NCI-H748 (cell line): ENCODE data around the gene ATP8B4.
A peak's percentile ranks its signal among the peaks of the same experiment; 100 is the strongest.

Source experiments
- DNase-seq: peaks from one replicate; lab custom pipeline; 2025; ENCODE audit not compliant: unreplicated experiment; lab: John Stamatoyannopoulos, UW

ATP8B4 gene

GRCh38 chr15:49865925-49866757 is 252.9 kb downstream of the ATP8B4 start:
- peak; percentile 42 for DNase-seq

DNA sequence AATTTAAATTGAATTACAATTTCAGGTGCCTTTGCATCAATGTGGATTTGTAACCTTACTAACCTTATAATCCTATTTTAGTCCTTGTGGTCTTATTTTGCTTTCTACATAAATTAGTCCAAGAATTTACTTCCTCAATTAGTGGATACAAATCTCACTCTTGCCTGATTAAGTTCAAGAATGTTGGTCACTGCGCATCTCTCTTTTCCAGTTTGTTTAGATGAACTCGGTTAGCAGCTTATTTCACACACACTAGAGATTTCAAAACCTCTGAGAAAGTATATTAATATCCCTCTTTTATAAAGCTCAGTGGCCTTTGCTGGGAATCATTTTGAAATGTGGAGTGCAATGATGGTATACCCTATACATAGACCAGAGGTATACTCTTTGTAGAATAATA is 254.8 kb downstream of the ATP8B4 start:
- no peak for DNase-seq

- DNase-seq, result no peak
Observed at GRCh38 chr15:49863431-49864224, 255.4 kb downstream of the ATP8B4 start.

DNA sequence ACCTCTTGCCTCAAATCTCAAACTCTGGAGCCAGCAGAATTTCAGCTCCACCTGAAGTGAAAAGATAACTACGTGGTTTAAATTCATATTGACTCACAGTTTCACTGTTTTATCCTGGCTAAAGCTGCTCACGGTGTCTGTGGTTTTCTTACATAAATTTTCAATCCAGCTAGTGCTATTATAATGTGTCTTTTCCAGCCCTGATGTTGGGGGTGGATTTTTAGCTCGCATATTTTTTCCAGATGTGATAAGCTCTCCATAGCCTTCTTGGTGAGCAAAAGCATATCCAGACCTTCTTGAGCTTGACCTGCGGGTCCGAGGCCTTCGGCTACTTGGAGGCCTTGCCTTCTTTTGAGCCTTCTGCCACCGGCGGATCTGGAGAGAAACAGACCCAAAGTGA is 258.9 kb downstream of the ATP8B4 start:
- no peak for DNase-seq

GRCh38 chr15:49857496-49858475 is 261.2 kb downstream of the ATP8B4 start:
- no peak for DNase-seq

DNA sequence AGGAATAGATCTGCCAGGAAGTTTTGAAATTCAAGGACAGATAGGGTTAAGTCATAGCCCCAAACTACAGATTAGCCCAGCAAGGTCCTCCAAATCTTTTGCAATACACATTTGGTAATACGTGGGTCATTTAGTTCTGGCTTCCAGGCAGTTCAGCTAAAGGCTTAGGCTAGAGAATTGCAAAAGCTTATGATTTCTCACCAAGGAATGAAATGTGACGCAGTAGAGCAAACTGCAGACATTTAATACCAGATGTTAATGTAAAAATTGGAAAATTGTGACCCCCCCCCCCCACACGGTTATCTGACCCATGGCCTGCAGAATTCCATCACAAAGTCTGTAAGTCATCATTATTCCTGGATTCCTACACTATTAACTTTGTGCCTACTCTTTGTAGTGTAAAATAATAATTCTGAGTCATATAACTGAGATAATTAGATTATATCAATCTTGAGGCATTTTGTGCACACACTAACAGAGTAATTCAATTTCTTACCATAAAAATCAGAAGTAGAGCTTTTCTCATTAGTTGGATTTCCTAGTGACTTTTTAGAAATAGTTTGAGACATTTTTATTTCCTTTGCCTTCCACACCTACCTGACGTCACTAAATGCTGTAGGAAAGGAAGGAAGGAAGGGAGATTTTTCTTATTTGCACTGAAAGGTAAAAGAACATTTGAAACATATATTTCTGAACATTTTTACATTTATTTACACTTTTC is 263.0 kb downstream of the ATP8B4 start:
- no peak for DNase-seq

- DNase-seq, result no peak
Observed at GRCh38 chr15:49852756-49853155, 266.3 kb downstream of the ATP8B4 start.

DNA sequence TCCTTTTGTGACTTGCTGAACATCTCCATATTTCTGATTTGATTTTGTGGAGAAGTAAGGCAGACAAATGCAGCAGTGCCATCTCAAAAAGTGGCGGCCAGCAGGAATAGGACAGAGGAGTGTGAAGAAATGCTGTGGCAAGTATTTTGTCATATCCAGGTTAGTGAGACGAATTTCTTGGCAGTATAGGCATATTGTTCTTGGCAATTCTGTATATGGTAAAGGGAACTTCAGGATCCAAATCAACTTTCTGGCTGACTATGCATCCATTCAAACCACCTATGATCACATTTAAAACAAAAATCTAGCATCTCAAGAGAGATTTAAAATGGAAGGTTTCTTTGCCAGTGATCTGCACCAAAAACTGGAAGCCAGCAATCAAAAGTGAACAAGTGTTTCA is 270.2 kb downstream of the ATP8B4 start:
- DNase-seq, result no peak

- DNase-seq, result no peak
Observed at GRCh38 chr15:49848282-49848724, 270.7 kb downstream of the ATP8B4 start.

- no peak for DNase-seq
Observed at GRCh38 chr15:49847423-49848281, 271.4 kb downstream of the ATP8B4 start.

DNA sequence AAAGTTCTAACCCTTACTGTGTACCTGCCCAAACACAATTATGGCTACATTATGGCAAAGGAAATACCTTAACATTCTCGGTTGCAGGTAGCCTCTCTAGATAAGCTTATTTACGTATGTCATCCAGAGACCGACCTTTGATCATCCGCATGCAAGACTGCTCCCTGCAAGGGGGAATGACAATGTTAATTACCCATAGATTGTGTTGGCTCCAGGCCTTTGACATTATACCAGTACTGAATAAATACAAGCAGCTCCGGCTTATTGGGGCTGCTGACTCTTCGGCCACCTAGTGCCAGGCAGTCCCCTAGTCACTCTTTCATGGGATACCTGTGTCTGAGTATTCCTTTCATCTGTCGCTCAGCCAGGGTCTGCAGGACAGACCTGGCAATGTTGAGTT is 274.6 kb downstream of the ATP8B4 start:
- no peak for DNase-seq

DNA sequence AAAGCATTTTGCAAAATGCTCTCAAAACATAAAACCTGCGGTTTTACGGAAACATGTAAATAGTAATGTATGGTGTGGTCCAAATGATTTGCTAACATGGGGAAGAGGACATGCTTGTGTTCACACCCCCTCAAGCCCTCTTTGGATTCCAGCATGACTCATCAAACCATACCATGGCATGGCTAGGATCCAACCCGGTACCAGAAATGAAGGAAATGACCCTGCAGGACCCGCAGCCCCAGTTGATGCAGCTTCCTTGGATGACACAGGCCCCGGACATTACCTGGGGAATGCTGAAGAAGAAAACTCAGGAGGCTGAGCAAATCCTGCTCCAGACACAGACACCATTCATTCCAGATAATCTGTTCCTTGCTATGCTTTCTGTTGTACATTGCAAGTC is 275.3 kb downstream of the ATP8B4 start:
- DNase-seq, result no peak

DNA sequence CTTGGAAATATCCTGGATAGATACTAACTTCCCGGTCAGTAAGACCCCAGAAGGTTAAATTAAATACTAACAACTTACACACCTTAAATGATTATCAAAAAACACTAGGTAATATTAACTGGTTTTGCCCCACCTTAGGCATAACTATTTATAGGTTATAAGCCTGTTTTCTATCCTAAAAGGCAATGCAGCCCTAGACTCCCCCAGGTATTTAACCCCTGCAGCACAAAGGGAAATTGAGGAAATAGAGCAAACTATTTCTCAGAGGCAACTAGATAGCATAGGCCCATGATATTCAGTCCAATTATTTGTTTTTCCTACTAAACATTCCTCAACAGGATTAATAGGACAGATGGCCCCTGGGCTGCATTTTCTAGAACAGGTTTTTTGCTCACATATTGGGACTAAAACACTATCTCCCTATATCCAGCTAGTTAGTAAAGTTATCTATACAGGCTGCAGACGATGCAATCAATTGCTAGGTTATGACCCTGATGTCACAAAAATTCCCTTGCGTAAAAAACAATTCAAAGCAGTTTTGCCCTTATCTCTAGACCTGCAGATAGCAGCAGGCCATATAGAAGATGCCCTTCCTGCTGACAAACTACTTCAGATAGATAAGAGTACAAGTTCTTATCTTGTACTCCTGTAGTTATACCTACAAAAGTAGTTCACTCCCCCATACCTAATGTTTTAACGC is 276.9 kb downstream of the ATP8B4 start:
- DNase-seq, result no peak

- DNase-seq, result peak; percentile 24
Observed at GRCh38 chr15:49832511-49832910, 286.5 kb downstream of the ATP8B4 start.

GRCh38 chr15:49831206-49831965 is 287.6 kb downstream of the ATP8B4 start:
- no peak for DNase-seq

- DNase-seq, result no peak
Observed at GRCh38 chr15:49830391-49830790, 288.6 kb downstream of the ATP8B4 start.

GRCh38 chr15:49827311-49827710 is 291.7 kb downstream of the ATP8B4 start:
- DNase-seq, result no peak

GRCh38 chr15:49826640-49827234 is 292.3 kb downstream of the ATP8B4 start:
- no peak for DNase-seq
